HepG2 (cell line): ENCODE measurements around the gene NINJ2. TPM values are rescaled to one million over a fixed set of nuclear protein-coding genes. Genes with fewer than 3 reads are reported as not detected.

Experiments used
- BATF2 ChIP-seq: sonication (generic); formaldehyde crosslinking; IDR thresholded peaks from 2 replicates; pipeline ENCODE4 v1.8.0; 2022; ENCODE audit warnings: mild to moderate bottlenecking, missing genetic modification reagents, moderate library complexity
- ELF3 ChIP-seq: IDR thresholded peaks from 2 replicates; pipeline ENCODE4 v1.6.1; 2016; ENCODE audit warnings: missing genetic modification reagents, missing compliant biosample characterization
- GABPA ChIP-seq, 2 experiments: IDR thresholded peaks; 2 replicates each; pipeline ENCODE4 v1.6.1; 2011 to 2016; ENCODE audit warnings: low read depth in 2 of 2, low read length in 1 of 2, missing biosample characterization in 1 of 2, missing genetic modification characterization in 1 of 2
- HOXA3 ChIP-seq: sonication (generic); formaldehyde crosslinking; IDR thresholded peaks from 2 replicates; pipeline ENCODE4 v1.5.0; 2020; ENCODE audit warnings: missing genetic modification reagents
- MAF1 ChIP-seq: sonication (generic); formaldehyde crosslinking; IDR thresholded peaks from 2 replicates; pipeline ENCODE4 v1.5.0; 2020; ENCODE audit warnings: missing genetic modification reagents, borderline replicate concordance
- MATR3 ChIP-seq: sonication (generic); formaldehyde crosslinking; IDR thresholded peaks from 2 replicates; pipeline ENCODE4 v1.4.0; 2020; ENCODE audit warnings: missing genetic modification reagents
- MTA1 ChIP-seq: sonication (generic); formaldehyde crosslinking; IDR thresholded peaks from 2 replicates; pipeline ENCODE4 v1.4.0; 2020; ENCODE audit warnings: missing genetic modification reagents, mild to moderate bottlenecking, borderline replicate concordance
- NR3C1 ChIP-seq: sonication (generic); formaldehyde crosslinking; IDR thresholded peaks from 2 replicates; pipeline ENCODE4 v1.4.0; 2020; ENCODE audit warnings: missing genetic modification reagents
- POGZ ChIP-seq: sonication (generic); formaldehyde crosslinking; IDR thresholded peaks from 2 replicates; pipeline ENCODE4 v1.4.0; 2020; ENCODE audit warnings: mild to moderate bottlenecking, missing genetic modification reagents
- RFX3 ChIP-seq: IDR thresholded peaks from 2 replicates; pipeline ENCODE4 v1.6.1; 2016; ENCODE audit warnings: missing biosample characterization, missing genetic modification reagents
- RFXANK ChIP-seq: IDR thresholded peaks from 2 replicates; pipeline ENCODE4 v1.6.1; 2016
- ZNF136 ChIP-seq: sonication (generic); formaldehyde crosslinking; IDR thresholded peaks from 2 replicates; pipeline ENCODE4 v1.8.1; 2022; ENCODE audit warnings: low read depth, mild to moderate bottlenecking, moderate library complexity, missing genetic modification reagents
- ZNF232 ChIP-seq: sonication (generic); formaldehyde crosslinking; IDR thresholded peaks from 2 replicates; pipeline ENCODE4 v1.4.0; 2020; ENCODE audit warnings: missing genetic modification reagents, borderline replicate concordance
- ZNF235 ChIP-seq: sonication (generic); formaldehyde crosslinking; IDR thresholded peaks from 2 replicates; pipeline ENCODE4 v1.8.1; 2023; ENCODE audit warnings: mild to moderate bottlenecking, missing genetic modification reagents, borderline replicate concordance
- ZNF460 ChIP-seq: sonication (generic); formaldehyde crosslinking; IDR thresholded peaks from 2 replicates; pipeline ENCODE4 v1.5.1; 2020; ENCODE audit warnings: missing genetic modification reagents, mild to moderate bottlenecking, borderline replicate concordance
- ZNF674 ChIP-seq: sonication (generic); formaldehyde crosslinking; IDR thresholded peaks from 2 replicates; pipeline ENCODE4 v1.5.0; 2020; ENCODE audit warnings: low read depth, mild to moderate bottlenecking, missing genetic modification reagents
- ZNF75D ChIP-seq: sonication (generic); formaldehyde crosslinking; IDR thresholded peaks from 2 replicates; pipeline ENCODE4 v1.8.1; 2023; ENCODE audit warnings: missing genetic modification reagents, mild to moderate bottlenecking, borderline replicate concordance
- ZNF891 ChIP-seq: sonication (generic); formaldehyde crosslinking; IDR thresholded peaks from 2 replicates; pipeline ENCODE4 v1.5.0; 2020; ENCODE audit warnings: mild to moderate bottlenecking, missing genetic modification reagents
- ZSCAN30 ChIP-seq: sonication (generic); formaldehyde crosslinking; IDR thresholded peaks from 2 replicates; pipeline ENCODE4 v1.5.0; 2020; ENCODE audit warnings: mild to moderate bottlenecking, missing genetic modification reagents
- polyA plus RNA-seq, 8 experiments: library from polyadenylated mRNA; depleted of rRNA in 3 of 8; stranded (reverse) in 7 of 8; unstranded in 1 of 8; fragments of >200 nt; fragmentation: Illumina TruSeq in 4 of 8; extraction: Trizol in 4 of 8; gene quantifications; 2 replicates each; pipeline versions ENCODE4 v1.2.1 to v1.2.3, GENCODE V29; 2011 to 2016; ENCODE audit warnings: low read depth in 4 of 8, missing spikeins in 1 of 8, mixed read lengths in 1 of 8; ENCODE audit not compliant: insufficient read depth in 1 of 8
- total RNA-seq, 5 experiments: library from RNA; depleted of rRNA; stranded (reverse); fragments of >200 nt; fragmentation: Illumina TruSeq; extraction: Trizol; gene quantifications; 2 replicates each; pipeline ENCODE4 v1.2.3, GENCODE V29; 2016; ENCODE audit warnings: low read depth in 1 of 5
- TF ChIP-seq, protein P1 (sequence below): IDR thresholded peaks from 2 replicates; pipeline ENCODE4 v1.6.1; 2016; ENCODE audit warnings: low read depth, missing genetic modification reagents, missing compliant biosample characterization
- TF ChIP-seq, protein P2 (sequence below): sonication (generic); formaldehyde crosslinking; IDR thresholded peaks from 2 replicates; pipeline ENCODE4 v1.4.0; 2020; ENCODE audit warnings: missing genetic modification reagents, low read depth, mild to moderate bottlenecking, borderline replicate concordance
- TF ChIP-seq, protein P3 (sequence below): sonication (generic); formaldehyde crosslinking; IDR thresholded peaks from 2 replicates; pipeline ENCODE4 v1.5.0; 2020; ENCODE audit warnings: missing genetic modification reagents, mild to moderate bottlenecking, borderline replicate concordance

The NINJ2 gene
- total and polyA plus RNA-seq, 2 of the 13 experiments (the other 11 are each of a cell fraction or from before 2014, with no cell fraction given), result 0.62 to 3.8 TPM

- TF ChIP-seq, protein P1, sequence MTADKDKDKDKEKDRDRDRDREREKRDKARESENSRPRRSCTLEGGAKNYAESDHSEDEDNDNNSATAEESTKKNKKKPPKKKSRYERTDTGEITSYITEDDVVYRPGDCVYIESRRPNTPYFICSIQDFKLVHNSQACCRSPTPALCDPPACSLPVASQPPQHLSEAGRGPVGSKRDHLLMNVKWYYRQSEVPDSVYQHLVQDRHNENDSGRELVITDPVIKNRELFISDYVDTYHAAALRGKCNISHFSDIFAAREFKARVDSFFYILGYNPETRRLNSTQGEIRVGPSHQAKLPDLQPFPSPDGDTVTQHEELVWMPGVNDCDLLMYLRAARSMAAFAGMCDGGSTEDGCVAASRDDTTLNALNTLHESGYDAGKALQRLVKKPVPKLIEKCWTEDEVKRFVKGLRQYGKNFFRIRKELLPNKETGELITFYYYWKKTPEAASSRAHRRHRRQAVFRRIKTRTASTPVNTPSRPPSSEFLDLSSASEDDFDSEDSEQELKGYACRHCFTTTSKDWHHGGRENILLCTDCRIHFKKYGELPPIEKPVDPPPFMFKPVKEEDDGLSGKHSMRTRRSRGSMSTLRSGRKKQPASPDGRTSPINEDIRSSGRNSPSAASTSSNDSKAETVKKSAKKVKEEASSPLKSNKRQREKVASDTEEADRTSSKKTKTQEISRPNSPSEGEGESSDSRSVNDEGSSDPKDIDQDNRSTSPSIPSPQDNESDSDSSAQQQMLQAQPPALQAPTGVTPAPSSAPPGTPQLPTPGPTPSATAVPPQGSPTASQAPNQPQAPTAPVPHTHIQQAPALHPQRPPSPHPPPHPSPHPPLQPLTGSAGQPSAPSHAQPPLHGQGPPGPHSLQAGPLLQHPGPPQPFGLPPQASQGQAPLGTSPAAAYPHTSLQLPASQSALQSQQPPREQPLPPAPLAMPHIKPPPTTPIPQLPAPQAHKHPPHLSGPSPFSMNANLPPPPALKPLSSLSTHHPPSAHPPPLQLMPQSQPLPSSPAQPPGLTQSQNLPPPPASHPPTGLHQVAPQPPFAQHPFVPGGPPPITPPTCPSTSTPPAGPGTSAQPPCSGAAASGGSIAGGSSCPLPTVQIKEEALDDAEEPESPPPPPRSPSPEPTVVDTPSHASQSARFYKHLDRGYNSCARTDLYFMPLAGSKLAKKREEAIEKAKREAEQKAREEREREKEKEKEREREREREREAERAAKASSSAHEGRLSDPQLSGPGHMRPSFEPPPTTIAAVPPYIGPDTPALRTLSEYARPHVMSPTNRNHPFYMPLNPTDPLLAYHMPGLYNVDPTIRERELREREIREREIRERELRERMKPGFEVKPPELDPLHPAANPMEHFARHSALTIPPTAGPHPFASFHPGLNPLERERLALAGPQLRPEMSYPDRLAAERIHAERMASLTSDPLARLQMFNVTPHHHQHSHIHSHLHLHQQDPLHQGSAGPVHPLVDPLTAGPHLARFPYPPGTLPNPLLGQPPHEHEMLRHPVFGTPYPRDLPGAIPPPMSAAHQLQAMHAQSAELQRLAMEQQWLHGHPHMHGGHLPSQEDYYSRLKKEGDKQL (CRISPR knock-in tag), result no peak
- TF ChIP-seq ZNF460 (CRISPR knock-in tag) (no peak), ZNF136 (CRISPR knock-in tag) (no peak), ZNF235 (CRISPR knock-in tag) (no peak), BATF2 (CRISPR knock-in tag) (no peak), RFXANK (no peak), RFX3 (no peak), MAF1 (no peak), MATR3 (CRISPR knock-in tag) (no peak), ZNF891 (CRISPR knock-in tag) (no peak), ZSCAN30 (CRISPR knock-in tag) (no peak), HOXA3 (CRISPR knock-in tag) (peak; percentile 70), ZNF232 (CRISPR knock-in tag) (no peak), ELF3 (CRISPR knock-in tag) (peak; percentile 30; the same call in 1 of the 2 replicates), POGZ (CRISPR knock-in tag) (peak; percentile 58; the same call in 1 of the 2 replicates), NR3C1 (CRISPR knock-in tag) (no peak), GABPA (IDR thresholded peaks at IDR 0.05; ENCODE audit: low read depth, low read length) (no peak), GABPA (CRISPR knock-in tag; IDR thresholded peaks at IDR 0.05; ENCODE audit: low read depth) (no peak), MTA1 (CRISPR knock-in tag) (peak; percentile 68; the same call in 1 of the 2 replicates), ZNF75D (no peak), ZNF674 (CRISPR knock-in tag) (no peak)
- TF ChIP-seq, protein P2, sequence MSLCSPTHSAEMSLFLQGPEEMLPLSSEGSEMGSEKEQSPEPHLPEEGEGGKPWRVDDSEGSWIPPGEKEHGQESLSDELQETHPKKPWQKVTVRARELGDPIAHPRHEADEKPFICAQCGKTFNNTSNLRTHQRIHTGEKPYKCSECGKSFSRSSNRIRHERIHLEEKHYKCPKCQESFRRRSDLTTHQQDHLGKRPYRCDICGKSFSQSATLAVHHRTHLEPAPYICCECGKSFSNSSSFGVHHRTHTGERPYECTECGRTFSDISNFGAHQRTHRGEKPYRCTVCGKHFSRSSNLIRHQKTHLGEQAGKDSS (CRISPR knock-in tag), result no peak; the same call in 1 of the 2 replicates
- TF ChIP-seq, protein P3, sequence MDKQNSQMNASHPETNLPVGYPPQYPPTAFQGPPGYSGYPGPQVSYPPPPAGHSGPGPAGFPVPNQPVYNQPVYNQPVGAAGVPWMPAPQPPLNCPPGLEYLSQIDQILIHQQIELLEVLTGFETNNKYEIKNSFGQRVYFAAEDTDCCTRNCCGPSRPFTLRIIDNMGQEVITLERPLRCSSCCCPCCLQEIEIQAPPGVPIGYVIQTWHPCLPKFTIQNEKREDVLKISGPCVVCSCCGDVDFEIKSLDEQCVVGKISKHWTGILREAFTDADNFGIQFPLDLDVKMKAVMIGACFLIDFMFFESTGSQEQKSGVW (CRISPR knock-in tag), result no peak
Measured at GRCh38 chr12:627863-628741, 35.1 kb downstream of the NINJ2 start (continued).
